ENCODE measurements around the gene MTMR1. TPM values are rescaled to one million over a fixed set of nuclear protein-coding genes. Genes with fewer than 3 reads are reported as not detected.
A peak's percentile ranks its signal among the peaks of the same experiment; 100 is the strongest.

MTMR1 gene
- 11.3 and 13.8 TPM in 2 replicates for total RNA-seq (2014; rRNA removed; shearing (Covaris generic))

DNA sequence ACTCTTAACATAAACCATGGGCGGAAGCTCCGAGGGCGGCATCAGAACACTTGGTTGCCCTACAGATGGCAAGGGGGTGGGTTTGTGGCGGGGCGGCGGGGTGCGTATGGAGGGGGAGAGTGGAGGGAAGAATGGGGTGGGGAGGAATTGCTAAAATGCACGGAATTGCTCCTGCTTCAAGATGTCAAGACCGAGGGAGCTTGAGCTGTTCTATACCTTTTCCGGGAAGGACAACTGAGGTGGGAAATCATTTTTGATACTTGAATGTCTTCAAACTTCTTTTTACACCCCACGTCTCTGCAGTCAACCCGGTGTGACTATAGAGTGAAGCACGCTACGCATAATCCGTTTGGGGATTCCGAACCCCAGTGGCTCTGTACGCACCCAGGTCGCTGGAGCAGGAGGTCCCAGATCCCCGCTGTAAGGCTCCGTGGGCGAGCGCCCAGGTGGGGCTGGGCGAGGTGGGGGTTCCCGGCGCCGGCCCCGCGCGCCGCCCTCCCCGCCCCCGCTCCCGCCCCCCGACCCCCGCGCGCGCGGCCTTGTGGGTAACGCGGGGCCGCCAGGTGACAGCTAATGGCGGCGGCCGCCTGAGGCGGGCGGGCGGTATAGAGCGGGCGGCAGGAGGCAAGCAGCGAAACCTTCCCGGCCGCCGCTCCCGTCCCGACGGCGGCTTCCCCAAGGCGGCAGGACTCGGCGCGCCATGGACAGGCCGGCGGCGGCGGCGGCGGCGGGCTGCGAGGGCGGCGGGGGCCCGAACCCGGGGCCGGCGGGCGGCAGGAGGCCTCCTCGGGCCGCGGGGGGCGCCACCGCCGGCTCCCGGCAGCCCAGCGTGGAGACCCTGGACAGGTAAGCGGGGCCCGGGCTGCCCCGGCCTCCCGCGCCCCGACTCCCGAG, at the start of gene MTMR1:
Gene MTMR1 (plus strand): TSS at position 566 of the 894 bp plus-strand sequence. CDS start 135 bp downstream, at position 701.
- no peak for DNase-seq (ENCODE audit: low spot score)

- no peak for DNase-seq (ENCODE audit: low spot score)
These were observed 49.2 kb upstream of the MTMR1 start for GRCh38 chrX:150643958-150644357.

- DNase-seq (ENCODE audit: low spot score), result no peak
These were observed 48.8 kb upstream of the MTMR1 start for GRCh38 chrX:150644422-150644821.

DNA sequence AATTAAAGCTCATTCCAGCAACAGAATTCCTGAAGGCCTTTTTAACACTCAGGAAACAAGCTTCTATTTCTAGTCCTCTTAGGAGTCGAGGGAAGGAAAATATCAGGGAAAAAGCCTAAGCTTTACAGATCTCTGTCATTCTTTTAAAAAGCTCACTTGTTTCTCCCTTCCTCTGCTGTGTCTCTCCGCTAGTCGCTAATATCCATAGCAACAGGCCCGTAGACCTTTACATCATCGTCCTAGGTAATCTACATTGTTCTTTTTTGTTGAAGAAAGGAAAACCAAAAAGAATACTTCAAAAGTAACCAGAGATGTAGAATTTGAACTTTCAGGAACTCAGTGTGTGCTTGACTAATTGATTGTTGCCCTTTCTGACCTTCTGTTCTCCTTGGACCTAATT, 45.9 kb upstream of the MTMR1 start:
- DNase-seq (ENCODE audit: low spot score), result no peak

DNA sequence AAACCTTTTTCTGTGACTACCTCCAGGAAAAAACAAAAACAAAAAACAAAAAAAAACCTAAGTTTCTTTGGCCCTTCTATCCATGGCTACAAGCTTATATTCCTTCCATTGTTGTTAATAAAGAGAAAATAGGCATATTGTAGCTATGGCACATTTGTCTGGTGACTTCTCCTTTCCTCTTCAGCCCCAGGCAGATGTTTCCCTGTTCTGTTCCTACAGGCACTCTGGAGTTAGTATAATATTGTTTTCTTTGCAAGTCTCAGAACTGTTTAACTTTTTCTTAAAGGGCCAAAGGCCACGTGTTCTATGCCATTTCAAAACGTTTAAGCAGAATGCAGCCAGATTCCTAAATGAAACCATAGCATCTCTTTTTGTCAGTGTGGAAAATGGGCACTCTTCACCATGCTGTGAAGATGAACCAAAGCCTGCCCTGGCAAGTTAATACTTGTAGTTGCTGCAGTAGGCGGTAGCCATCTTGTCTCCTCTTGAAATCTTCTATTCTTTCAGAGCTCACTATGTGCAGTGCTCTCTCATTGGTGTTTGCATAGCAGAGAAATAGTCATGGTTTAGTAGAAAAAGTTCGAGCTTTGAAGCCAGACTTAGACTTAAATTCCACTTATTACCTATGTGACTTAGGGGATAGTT, 44.8 kb upstream of the MTMR1 start:
- DNase-seq (ENCODE audit: low spot score), result no peak

DNA sequence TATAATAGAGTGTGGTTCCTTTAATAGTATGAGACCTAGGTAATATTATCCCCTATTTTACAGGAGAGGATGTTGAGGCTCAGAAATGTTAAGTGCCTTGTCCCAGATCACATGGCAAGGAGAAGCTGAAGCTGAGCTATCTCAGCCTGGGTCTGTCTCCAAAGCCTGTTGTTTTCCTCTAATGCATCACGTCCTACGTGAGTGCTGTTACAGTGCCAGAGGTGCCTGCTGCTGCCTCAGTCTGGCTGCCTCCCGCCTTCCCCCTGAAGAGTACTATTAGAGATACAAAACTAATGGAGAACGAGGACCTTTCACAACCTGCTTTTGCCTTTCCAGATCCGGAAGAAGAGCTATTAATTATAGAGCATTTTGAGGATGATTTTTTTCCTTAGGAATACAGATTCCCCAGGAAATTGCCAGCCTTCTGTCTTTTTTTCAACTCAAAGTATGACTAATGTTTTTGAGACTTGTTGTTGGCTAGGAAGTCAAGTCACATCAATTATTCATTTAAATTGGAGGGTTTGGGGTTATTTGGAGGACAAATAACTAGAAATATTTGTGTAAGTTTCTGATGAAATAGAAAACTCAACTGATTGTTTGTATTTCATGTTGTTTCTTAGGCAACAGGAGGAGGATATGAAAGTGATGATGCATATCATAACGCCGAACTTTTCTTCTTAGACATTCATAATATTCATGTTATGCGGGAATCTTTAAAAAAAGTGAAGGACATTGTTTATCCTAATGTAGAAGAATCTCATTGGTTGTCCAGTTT, 43.9 kb upstream of the MTMR1 start:
- DNase-seq (ENCODE audit: low spot score), result no peak

DNA sequence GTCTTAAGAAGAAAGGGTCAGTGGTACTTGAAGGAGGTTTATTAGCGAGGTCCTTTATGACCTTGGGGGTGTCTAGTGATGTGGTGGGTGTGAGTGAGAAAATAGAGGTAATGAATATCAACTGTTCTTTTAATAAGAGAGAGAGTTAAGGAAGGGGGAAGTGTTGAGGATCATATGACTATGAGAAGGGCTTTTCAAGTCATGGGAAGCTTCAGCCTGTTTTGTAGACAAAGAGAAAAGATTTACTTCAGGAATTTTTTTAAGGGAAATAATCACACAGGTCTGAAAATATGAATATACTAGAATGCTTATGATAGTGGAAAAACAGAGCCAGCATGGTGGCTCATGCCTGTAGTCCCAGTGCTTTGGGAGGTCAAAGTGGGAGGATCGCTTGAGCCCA, 41.3 kb upstream of the MTMR1 start:
- no peak for DNase-seq (ENCODE audit: low spot score)

DNA sequence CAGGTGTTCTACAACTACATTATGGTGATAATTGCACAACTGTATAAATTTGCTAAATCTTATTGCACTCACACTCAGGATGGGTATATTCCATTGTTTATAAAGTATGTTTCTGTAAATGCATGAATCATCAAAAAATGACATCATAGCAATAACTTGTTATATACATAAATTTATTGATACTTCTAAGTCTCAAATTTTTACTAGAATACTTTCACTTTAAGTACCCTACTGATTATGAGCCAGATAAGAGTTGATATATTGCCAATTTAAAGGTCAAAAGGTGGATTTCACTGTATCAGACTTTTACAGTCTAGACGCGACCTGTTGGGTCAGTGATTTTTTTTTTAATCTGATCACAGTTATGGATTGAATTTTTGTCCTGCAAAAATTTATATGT, 37.4 kb upstream of the MTMR1 start:
- no peak for DNase-seq (ENCODE audit: low spot score)

DNA sequence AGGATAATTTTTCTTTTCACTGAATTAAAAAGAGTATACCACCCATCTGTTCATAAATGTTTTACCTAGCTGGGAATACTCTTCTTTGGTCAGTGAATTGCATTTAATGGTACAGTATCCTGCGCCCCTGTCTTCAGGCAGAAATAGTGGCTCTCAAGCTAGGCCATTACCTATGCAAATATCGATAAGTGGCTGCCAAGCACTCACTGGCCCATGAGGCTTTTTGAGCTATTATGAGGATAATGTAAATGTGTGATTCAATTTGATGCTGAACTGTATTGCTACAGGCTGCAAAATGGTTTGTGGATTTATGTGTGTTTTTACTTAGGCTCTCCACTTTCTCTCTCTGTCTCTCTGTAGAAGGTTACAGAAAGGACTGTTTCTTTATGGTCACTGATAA, 30.1 kb upstream of the MTMR1 start:
- no peak for DNase-seq (ENCODE audit: low spot score)

- DNase-seq (ENCODE audit: low spot score), result peak; percentile 30
These were observed 28.9 kb upstream of the MTMR1 start for GRCh38 chrX:150664290-150664689.

GRCh38 chrX:150676221-150676620, 17.0 kb upstream of the MTMR1 start:
- no peak for DNase-seq (ENCODE audit: low spot score)

DNA sequence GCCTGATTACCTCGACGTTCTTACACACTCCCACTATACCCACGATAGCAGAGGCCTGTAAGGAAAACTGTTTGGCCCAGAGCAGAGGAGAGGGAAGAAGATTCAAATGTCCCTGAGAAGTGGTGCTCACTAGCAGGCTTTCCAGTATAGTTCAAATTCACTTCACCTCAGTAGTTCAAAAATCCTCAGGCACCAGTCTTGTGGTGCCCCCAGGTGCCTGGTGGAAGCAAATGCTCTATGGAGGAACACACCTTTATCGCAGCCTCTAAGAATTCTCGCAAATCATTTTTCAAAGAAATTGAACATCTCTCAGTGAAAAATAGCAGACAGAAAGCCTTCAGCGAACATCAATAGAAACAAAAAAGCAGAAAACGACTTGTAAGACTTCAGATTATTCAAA, 12.2 kb upstream of the MTMR1 start:
- DNase-seq (ENCODE audit: low spot score), result no peak

- DNase-seq (ENCODE audit: low spot score), result no peak
These were observed 10.1 kb upstream of the MTMR1 start for GRCh38 chrX:150683112-150683511.

- peak; percentile 16 for DNase-seq (ENCODE audit: low spot score)
These were observed 9.6 kb upstream of the MTMR1 start for GRCh38 chrX:150683536-150684146.

DNA sequence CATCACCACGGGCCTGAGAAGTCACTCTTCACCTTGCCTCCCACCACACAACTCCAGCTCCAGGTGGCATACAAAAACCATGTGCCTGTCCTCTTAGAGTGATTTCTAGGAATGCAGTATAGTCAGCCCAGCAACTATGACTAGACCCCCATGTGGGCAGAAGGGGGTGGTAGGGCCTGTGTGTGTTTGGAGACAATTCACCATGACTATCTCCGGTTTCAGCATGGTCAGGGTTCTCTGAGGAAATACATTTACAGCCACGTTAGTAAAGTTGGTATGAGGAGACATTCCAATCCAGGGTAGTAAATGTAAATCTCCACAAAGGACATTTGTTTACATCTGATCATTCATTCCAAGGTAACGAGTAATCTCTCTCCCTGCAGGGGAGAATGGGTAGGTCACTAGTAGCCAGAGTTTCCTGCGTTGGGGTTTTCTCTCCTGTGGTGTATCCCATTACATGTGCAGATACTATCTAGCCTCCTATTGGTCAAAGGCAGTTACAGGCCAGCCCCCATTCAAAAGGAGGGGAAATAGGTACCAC, 4.2 kb upstream of the MTMR1 start:
- peak; percentile 91 for DNase-seq (ENCODE audit: low spot score)

DNA sequence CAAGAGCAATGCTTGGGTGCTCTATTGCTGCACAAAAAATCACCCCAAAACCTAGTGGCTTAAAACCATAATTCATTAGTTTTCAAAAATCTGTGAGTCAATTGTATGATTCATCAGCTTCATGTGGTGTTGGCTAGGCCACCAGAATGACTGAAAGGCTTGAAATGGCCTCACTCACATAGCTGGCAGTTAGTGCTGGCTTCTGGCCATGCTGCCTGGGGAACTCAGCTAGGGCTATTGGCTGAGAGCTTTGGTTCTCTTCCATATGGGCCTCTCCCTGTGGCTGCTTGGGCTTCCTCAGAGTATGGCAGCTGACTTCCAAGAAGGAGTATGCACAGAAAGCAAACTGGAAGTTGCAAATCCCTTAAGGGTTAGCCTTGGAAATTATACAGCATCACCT, 3.1 kb upstream of the MTMR1 start:
- DNase-seq (ENCODE audit: low spot score), result peak; percentile 70

DNA sequence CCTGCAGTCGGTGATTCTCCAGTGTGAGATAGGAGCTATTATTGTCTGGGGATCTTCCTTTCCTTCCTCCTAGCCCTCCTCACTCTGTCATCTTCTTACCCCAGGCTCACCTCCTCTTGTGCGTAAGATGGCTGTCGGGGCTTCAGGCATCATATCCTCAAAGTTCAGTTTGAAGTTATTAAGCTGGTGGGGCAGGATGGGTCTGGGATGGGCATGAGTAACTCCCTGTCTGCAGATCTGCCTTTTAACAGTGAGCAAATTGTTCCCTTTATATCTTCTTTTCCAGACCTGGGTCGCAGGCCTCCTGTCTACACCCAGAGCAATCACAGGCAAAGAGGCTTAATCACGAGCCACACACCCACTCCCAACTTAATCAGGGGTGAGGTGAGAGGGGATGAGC, 900 bp upstream of the MTMR1 start:
- no peak for DNase-seq (ENCODE audit: low spot score)

DNA sequence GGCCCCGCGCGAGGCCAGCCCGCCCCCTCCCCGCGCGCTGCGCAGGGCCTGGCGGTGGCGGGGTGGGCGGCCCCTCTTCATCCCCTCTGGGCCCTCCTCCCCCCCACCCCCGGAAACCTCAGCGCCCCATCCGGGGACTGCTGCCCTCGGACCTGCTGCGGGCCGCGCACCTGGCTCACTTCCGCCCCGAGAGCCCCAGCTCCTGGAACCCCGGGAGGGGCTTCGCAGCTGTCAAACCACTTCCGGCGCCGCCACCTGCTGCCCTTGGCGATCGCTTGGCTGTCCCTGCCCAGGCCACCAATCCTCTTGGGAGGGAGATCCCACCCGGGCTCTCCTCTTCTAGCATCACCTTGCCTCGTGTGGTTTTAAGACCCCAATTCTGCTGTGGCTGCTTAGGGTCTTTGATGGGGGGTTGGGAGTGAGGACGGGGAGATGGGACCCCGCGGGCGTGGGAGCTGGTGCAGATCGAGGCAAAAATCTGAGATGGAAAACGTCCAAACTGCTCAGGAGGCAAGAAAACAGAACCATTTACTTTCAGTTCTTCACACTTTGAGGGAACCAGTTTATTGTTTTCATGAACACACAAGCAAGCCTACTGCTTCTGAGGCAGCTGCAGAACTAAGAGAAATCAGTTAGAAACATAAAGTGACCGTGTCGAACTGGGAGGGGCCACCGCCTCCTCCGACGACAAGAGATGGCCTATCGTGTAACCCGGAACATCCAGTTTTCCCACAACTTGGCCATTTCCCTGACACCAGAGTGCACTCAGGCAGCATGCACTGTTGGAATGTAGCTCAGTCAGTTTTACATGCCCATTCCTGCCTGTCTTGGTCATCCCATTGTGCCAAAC, 754 bp downstream of the MTMR1 start:
- DNase-seq (ENCODE audit: low spot score), result peak; percentile 30

- DNase-seq (ENCODE audit: low spot score), result no peak
These were observed 1.7 kb downstream of the MTMR1 start for GRCh38 chrX:150694738-150695410.

DNA sequence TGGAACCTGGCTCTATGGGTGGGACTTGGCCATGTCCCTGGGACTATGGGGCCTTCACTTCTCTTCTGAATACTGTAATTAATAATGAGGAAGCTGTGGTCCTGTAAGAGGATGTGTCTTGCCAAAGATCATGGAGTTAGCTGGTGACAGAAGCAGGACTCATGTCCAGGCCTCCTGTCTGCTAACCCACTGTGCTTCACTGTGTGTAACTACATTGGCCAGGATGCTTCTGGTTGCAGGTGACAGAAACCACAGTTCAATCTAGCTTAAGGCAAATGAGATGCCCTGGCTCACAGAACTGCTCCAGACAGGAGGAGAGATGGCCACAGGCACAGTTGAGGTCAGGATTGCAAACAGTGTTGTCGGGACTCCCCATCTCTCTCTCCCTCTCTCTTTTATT, 3.1 kb downstream of the MTMR1 start:
- no peak for DNase-seq (ENCODE audit: low spot score)

Measured in H4 (cell line).